Endothelial cell of hepatic sinusoid (primary cell): ENCODE data around the gene GRIN1.

Experiments
- in situ Hi-C: cut with HindIII; loops from 2 replicates; pipeline ENCODE4 v1.10.0; 2017; ENCODE audit warnings: low sequenced_read_pairs

Gene GRIN1

GRCh38 chr9:137138722-137139467 is at the start of gene GRIN1:
Gene GRIN1 (plus strand): TSS chr9:137139154. CDS start chr9:137139487, 333 bp downstream.
- in situ Hi-C loops: loop anchor here (5.0 kb wide), 1 partner anchor 33 kb away; the partner anchor contains the start of genes LRRC26 and TMEM210

GRCh38 chr9:137089232-137089947 is 49.6 kb upstream of the GRIN1 start:
- in situ Hi-C loops: no loop called here

- in situ Hi-C loops: no loop called here
Measured at GRCh38 chr9:137095664-137096517, 43.1 kb upstream of the GRIN1 start.

GRCh38 chr9:137096785-137097546 is 42.0 kb upstream of the GRIN1 start:
- in situ Hi-C loops: no loop called here

GRCh38 chr9:137097761-137098462 is 41.0 kb upstream of the GRIN1 start:
- in situ Hi-C loops: no loop called here

- in situ Hi-C loops: no loop called here
Measured at GRCh38 chr9:137099231-137099630, 39.7 kb upstream of the GRIN1 start.

GRCh38 chr9:137103206-137103999 is 35.6 kb upstream of the GRIN1 start:
- in situ Hi-C loops: no loop called here

GRCh38 chr9:137105814-137106661 is 32.9 kb upstream of the GRIN1 start:
- in situ Hi-C loops: no loop called here

GRCh38 chr9:137106662-137107250 is 32.2 kb upstream of the GRIN1 start:
- in situ Hi-C loops: no loop called here

GRCh38 chr9:137107312-137107921 is 31.5 kb upstream of the GRIN1 start:
- in situ Hi-C loops: no loop called here

GRCh38 chr9:137107982-137108381 is 31.0 kb upstream of the GRIN1 start:
- in situ Hi-C loops: no loop called here

- in situ Hi-C loops: no loop called here
Measured at GRCh38 chr9:137108608-137109249, 30.2 kb upstream of the GRIN1 start.

GRCh38 chr9:137109250-137110146 is 29.5 kb upstream of the GRIN1 start:
- in situ Hi-C loops: no loop called here

- in situ Hi-C loops: no loop called here
Measured at GRCh38 chr9:137110147-137110910, 28.6 kb upstream of the GRIN1 start.
